HG03571 (cell line): ENCODE measurements around the gene HNRNPU.
A peak's percentile ranks its signal among the peaks of the same experiment; 100 is the strongest.

ENCODE experiments used
- ATAC-seq: cut with Tn5 transposase; IDR thresholded peaks from one replicate; pipeline ENCODE4 v1.9.1; 2021; ENCODE audit not compliant: unreplicated experiment

HNRNPU gene

DNA sequence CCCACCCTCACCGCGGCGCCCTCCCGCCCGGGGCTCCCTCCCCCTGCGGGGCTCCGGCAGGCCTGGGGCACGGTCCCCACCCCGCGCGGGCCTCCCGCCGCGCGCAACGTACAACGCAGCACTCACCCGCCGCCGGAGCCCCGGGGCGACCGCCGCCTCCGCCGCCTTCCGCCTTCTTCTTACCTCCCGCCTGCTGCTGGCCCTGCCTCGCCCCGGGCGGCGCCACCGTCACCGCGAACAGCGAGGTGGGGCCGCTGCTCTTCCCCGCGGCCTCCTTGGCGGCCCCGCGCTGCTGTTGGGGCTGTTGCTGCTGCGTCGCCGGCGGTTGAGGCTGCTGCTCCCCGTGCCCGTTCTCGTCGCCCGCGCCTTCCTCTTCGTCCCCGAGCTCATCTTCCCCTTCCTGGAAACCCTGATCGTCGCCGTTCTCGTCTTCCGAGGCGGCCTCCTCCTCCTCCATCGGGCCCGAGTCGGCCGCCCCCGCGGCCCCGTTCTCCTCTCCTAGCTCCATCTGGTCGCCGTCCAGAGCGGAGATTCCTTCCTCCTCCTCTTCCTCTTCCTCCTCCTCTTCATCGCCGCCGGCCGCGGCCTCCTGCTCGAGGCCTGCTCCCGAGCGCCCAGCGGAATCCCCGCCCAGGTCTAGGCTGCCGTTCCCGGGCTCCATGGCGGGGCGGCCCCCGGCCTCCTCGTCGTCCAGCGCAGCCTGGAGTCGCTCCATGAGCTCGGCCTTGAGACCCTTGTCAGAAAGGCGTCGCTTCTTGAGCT, 671 bp downstream of the HNRNPU start:
- peak; percentile 3 for ATAC-seq

GRCh38 chr1:244862699-244863490, 1.4 kb downstream of the HNRNPU start:
- ATAC-seq: peak; percentile 60

- no peak for ATAC-seq
Measured at GRCh38 chr1:244862354-244862698, 2.0 kb downstream of the HNRNPU start.

- no peak for ATAC-seq
Measured at GRCh38 chr1:244861683-244862082, 2.7 kb downstream of the HNRNPU start.

DNA sequence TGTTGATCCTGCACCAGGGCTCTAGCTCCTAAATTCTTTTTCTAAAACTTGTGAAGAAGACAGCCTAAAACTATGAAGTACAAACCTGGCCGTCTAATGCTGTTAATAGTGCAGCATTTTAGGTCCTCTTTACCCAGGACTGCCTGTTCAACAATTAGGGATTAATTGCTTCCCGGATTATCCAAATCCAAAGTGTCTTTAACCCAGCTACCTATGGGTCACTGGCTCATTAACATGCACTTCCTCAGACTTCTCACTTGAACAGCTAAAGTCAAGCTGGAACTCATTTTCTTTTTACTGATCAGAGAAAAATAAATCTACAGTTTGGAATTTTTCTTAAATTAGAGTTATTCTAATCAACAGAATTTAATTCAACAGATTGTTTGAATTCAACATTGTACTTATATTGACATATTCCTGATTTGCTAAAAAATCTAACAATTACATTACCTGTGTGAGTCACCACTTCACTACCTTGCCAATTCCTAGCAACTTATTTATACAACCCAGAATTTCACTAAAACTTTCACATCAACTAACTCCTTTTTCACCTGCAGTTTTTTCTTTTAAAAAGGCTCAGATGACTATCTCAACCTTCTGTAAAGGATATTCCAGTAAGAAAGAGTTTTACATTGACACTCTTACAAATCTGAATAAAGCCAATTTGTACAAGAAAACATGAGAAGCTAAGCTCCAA, 3.3 kb downstream of the HNRNPU start:
- ATAC-seq: no peak

- ATAC-seq: no peak
Measured at GRCh38 chr1:244860078-244860477, 4.3 kb downstream of the HNRNPU start.

DNA sequence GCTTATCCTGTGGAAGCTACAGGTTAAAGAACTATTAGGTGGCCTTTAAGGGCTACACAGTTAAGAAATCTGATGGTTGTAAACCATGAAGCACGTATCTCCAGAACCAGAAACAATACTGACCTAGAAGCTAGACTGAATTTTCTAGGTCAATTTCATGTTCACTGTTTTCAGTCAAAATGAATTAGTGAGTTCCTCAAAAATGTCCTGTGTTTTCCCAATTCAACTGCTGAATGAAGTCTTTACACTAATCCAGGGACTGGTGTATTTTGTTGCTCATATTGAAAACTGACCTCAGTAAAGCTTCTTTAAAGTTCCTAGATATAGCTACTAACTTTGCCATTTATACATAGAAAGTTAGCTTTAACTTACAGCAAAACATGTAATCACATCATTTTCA, 6.0 kb downstream of the HNRNPU start:
- no peak for ATAC-seq

DNA sequence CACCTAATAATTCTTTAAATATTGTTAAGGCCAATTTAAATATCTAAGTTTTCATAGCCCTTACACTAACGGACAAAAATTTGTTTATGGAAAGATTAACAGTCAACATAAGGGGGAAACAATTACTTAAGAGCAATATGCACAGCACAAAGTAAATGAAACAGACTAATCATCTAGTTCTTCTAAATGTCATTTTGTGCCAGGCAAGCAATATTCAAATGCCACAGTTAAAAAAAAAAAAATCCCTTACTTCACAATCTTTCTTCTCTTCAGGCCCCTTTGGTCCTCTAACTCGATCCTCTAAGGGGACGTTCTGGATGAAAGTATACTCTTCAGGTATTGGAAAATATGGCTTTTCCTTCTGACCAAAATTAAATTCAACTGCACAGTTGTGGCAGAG, 6.6 kb downstream of the HNRNPU start:
- no peak for ATAC-seq

DNA sequence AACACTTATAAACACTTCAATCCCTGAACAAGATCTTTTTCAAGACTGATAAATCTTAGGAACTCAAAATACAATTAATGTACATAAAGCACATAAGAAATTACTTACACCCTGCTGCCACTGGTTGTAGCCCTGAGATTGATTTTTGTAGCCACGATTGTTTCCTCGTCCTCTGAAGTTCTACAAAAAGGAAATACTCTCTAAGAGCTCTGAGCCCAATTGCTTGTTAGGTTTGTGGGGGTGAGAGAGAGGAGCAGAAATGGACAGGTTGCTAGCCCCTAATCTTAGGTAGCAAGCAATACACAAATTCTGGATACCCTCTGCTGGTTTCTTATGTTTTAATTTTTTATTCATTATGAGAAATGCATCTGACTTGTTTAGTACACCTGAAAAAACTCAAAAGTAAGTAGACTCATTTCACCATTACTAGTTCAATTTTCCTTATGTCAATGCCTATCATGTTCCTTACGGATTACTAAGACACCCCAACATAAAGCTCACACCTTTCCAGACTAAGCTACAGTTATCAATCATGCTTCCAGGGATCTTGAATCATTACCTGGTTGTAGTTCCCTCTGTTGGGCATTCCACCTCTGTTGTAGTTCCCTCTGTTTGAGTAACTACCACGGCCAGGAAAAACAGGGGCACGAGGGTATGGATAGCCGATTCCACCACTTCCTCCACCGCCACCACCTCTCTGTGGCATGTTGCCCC, 9.3 kb downstream of the HNRNPU start:
- ATAC-seq: no peak

DNA sequence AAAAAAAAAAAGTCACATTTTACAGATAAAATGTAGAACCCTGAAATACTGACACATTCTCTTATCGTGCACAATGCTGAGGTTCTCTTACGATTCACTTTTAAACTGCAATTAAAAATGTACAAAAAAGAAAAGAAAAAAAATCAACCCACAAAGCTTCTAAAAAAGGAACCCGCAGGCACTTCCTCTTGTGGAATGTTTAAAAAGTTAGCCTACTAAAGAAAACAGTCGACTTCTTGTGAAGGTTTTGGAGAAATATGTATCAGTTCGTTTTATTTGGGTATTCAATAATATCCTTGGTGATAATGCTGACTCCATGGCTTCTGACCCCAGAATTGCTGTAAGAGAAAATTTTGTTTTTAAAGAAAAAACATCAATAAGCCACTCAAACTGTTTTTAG, 10.2 kb downstream of the HNRNPU start:
- no peak for ATAC-seq

DNA sequence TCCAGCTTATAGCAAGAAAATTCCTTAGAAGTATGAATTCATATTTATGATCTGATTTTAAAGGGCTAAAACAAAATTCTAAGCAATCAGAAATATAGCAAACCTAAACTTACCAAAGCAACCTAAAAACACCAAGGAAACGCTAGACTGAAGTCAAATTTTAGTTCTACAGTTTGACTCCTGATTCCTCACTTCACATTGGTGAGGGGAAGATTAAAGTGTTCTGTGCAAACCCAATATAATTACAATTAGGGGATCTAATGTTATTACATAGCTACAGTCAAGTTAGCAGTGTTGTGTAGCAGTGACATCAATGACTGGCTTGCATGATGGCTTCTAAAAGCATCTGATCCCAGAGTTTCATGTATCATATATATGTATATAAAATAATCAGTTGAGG, 11.6 kb downstream of the HNRNPU start:
- no peak for ATAC-seq

GRCh38 chr1:244851546-244852231, 12.7 kb downstream of the HNRNPU start:
- no peak for ATAC-seq

GRCh38 chr1:244850896-244851295, 13.4 kb downstream of the HNRNPU start:
- no peak for ATAC-seq

GRCh38 chr1:244850099-244850852, 14.1 kb downstream of the HNRNPU start:
- ATAC-seq: no peak

GRCh38 chr1:244849189-244849866, 15.0 kb downstream of the HNRNPU start:
- no peak for ATAC-seq

DNA sequence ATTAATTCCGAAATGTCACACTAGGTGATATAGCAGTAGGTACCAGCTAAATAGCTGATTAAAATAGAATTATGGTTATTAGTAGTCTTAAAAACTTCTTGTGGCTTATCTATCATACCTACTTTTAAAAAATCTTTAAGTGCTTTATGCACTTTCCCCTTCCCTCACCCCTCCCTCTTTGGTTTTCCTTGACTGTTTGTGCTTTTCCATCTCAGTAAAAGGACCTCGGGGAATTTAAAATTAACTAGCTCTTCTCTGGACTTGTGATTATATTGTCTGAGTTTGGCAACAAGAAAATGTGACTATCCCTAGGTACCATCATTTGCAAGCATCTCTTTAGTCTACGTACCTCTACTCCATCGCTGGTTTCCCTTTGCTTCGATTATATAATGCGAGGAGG, 17.7 kb downstream of the HNRNPU start:
- no peak for ATAC-seq

DNA sequence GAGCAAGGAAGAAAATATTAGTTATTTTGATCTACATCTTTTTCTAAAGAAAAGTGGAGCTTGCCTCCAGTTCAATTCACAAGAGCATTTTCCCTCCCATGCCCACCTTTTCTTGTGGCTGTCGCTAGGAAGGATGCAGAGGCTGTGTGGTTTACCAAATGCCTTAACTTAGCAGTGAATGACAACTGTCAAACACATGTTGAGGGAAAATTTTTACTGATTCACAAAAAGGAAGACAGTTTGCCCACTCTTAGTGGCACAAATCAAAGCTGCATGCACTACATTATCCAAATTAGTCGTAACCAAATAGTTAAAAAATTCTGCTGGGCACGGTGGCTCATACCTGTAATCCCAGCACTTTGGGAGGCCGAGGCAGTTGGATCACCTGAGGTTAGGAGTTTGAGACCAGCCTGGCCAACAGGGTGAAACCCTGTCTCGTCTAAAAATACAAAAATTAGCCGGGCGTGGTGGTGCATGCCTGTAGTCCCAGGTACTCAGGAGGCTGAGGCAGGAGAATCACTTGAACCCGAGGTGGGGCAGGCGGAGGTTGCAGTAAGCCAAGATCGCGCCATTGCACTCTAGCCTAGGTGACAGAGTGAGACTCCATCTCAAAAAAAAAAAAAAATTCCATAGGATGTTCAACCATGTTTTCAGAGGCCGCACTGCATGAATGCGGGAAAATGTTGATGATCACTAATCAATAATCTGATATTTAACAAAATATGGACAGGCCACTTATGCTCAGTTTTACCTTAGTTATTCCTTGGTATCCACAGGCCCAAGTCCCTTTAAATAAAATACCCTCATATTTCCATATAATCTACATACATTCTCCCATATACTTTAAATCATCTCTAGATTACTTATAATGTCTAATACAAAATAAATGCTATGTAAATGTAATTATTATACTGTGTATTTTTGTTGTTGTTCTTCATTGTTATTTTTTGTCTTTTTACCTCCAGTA, 19.9 kb downstream of the HNRNPU start:
- ATAC-seq: no peak
